AG10803 (cell line): Measurements from ENCODE around the gene LHFPL6.
A peak's percentile ranks its signal among the peaks of the same experiment; 100 is the strongest.

Experiments used
- DNase-seq: peaks from one replicate; pipeline ENCODE4 v3.0.0; 2010; ENCODE audit warnings: low read depth
- H3K4me3 ChIP-seq: 2 replicates; pipeline ENCODE4 v1.5.1; 2011; ENCODE audit warnings: mild to moderate bottlenecking, low read length, control low read depth
- TF ChIP-seq, protein P1 (sequence below): conservative IDR thresholded peaks from 2 replicates; pipeline ENCODE4 v1.5.1; 2011; ENCODE audit warnings: mild to moderate bottlenecking, low read length, control low read depth, inconsistent platforms

LHFPL6 gene

DNA sequence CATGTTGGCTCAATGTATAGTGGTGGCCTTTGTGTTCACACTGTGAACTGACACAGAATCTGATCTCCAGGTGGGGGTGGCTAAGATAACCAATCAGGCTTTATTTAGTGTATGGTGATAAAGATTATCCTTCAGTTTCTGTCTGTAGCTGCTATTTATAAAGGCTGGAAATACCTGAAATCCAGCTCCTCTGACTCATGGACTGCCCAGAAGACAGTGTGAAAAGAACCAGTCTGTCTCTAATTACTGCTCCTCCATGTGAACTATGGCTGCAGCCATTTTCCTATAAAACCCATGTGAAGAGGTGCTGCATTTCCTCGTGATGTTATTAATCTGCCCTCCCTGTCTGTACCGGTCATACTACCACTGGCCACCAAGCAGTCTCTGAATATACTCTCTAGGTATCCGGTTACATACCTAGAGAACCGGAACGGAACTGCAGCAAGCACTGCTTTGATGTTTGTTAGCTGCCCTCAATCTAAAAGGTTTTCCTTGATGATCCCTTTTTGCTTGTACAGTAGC, 238.0 kb downstream of the LHFPL6 start:
- TF ChIP-seq, protein P1, sequence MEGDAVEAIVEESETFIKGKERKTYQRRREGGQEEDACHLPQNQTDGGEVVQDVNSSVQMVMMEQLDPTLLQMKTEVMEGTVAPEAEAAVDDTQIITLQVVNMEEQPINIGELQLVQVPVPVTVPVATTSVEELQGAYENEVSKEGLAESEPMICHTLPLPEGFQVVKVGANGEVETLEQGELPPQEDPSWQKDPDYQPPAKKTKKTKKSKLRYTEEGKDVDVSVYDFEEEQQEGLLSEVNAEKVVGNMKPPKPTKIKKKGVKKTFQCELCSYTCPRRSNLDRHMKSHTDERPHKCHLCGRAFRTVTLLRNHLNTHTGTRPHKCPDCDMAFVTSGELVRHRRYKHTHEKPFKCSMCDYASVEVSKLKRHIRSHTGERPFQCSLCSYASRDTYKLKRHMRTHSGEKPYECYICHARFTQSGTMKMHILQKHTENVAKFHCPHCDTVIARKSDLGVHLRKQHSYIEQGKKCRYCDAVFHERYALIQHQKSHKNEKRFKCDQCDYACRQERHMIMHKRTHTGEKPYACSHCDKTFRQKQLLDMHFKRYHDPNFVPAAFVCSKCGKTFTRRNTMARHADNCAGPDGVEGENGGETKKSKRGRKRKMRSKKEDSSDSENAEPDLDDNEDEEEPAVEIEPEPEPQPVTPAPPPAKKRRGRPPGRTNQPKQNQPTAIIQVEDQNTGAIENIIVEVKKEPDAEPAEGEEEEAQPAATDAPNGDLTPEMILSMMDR, result no peak
- H3K4me3 ChIP-seq, result no peak overlapping the region
- peak; percentile 43 for DNase-seq

DNA sequence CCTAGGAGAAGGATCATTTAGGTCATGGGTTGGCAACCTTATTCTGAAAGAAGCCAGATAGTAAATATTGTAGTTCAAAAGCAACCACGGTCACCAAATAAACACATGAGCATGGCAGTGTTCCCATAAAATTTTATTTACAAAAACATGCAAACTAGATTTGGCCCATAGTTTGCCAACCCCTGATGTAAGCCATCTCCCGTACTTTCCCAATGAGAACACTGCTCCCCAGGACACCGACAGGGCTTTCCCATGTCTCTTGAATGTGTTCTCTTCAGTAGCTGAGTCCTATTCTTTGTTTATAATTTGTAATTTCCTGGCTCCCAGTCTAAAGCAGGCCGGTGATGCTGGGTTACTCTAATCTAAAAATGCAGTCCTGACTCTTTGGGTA, 239.6 kb downstream of the LHFPL6 start:
- TF ChIP-seq, protein P1, result no peak
- DNase-seq, result no peak
- H3K4me3 ChIP-seq, result no peak overlapping the region

DNA sequence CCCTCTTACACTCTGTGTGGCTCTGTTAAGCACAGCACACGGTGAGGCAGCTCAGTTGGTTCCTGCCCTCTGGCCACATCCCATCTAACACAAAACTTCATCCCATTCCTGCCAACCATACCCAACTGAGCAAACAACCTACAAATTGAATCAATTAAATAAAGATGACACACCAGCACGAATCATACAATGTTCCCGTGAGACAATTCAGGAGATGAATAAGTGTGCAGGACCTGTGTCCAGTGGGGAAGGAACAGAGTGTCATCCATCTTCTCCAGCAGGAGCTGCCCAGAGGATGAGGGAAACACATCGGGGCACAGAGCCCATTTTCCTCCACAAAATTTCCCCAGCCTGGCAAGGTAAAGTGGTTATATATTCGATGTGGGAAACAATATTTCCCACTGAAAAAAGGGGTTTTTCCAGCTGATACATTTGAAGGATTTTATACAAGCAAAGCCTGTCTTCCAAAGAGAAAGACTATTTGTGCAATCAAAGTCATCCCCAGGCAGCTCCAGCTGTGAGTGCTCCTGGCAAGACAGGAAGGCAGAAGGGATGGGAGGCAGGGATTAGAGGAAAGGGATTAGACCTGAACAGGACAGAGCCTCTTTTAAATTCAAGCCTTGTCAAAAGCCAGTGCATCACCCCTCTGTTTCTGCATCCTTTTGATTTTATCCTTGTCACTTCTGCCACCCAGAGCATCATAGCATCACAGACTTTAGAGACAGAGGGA, 240.2 kb downstream of the LHFPL6 start:
- DNase-seq, result peak; percentile 14
- H3K4me3 ChIP-seq, result no peak overlapping the region
- TF ChIP-seq, protein P1, result no peak

DNA sequence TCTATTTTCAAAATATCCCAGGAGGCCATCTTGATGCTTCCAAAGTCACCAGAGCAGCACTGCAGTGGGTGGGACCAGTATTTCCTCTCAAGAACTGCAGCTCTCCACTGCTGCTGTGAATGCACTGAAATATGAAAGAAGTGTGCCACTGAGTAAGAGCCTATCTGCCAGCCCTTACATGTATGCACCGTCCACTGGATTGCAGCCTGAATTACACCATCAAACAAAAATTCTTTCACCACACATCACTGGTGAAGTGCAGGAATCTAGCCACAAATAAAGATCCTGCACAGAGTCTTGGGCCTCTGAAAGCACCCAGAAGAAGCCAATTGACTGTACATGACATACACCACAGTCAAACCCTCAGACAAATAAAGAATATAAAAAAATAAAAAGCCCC, 249.0 kb downstream of the LHFPL6 start:
- DNase-seq, result peak; percentile 79
- no peak overlapping the region for H3K4me3 ChIP-seq
- TF ChIP-seq, protein P1, result no peak

DNA sequence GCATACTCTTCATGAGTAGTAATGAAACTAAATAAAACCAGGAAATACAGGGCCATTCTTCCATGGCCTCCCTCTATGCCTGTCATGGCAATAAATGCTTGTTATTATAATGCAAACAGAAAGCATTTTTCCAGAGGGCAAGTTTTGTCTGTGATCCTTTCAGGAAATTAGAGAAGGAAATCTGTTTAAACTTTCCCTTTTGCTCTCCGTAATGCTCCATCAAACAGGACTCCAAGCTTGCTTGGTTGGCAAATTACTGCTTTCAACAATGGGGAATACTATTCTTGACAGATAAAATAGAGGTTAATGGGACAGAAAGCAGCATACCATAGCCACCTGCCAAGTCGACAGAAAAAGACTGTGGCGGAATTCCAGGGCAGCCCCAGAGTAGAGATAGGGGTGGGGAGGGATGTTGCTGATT, 252.5 kb downstream of the LHFPL6 start:
- DNase-seq, result no peak
- H3K4me3 ChIP-seq, result no peak overlapping the region
- TF ChIP-seq, protein P1, result no peak

DNA sequence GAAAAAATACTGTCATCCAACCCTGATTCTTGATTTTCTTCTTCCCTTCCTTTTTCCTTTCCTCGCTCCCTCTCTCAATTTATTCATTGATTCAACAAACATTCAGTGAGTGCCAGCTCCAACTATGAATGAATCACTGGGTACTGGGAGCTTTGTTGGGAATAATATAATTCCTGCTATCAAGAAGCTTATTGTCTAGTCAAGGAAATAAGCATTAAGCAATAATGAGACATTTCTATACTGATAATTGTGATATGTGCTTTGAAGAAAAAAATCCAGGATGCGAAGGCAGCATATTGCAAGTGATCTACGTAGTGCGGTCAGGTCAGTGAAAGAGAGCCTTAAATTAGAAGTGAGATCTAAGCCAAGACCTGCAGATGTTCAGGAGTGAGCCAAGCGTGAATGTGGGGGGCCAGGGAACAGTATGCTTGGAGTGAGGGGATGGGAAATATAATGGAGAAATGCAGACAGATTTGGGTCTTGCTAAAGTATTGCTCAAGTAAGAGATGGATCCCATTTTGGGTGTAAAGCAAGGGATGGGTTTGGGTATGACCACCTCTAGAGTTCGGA, 253.5 kb downstream of the LHFPL6 start:
- TF ChIP-seq, protein P1, result no peak
- H3K4me3 ChIP-seq, result no peak overlapping the region
- DNase-seq, result no peak
